Liver (tissue), 9 donors: ENCODE measurements around the gene TUBB3. TPM values are rescaled to one million over a fixed set of nuclear protein-coding genes. Genes with fewer than 3 reads are reported as not detected.

ENCODE experiments used
- DNase-seq: peaks from one replicate; pipeline ENCODE4 v3.0.0-alpha.2; 2017; ENCODE audit warnings: low spot score
- H3K27ac ChIP-seq, 2 donors: one replicate each; pipeline ENCODE4 v1.7.0; 2013; ENCODE audit warnings: inconsistent platforms in 2 of 2, low read length in 2 of 2, control low read depth in 1 of 2, low read depth in 1 of 2, mild to moderate bottlenecking in 1 of 2
- H3K27me3 ChIP-seq, 4 donors: one replicate each; pipeline versions ENCODE4 v1.6.1 to v1.7.0; 2013; ENCODE audit warnings: low read length in 3 of 4, inconsistent platforms in 1 of 4, mild to moderate bottlenecking in 1 of 4, moderate library complexity in 1 of 4; ENCODE audit not compliant: control insufficient read depth in 4 of 4, insufficient read depth in 4 of 4
- H3K36me3 ChIP-seq, 4 donors: one replicate each; pipeline versions ENCODE4 v1.6.1 to v1.7.0; 2013; ENCODE audit warnings: low read length in 3 of 4, mild to moderate bottlenecking in 3 of 4, low read depth in 1 of 4, moderate library complexity in 1 of 4; ENCODE audit not compliant: control insufficient read depth in 4 of 4, insufficient read depth in 3 of 4
- H3K4me1 ChIP-seq, 4 donors: one replicate each; pipeline versions ENCODE4 v1.6.1 to v1.7.0; 2013; ENCODE audit warnings: low read length in 3 of 4, mild to moderate bottlenecking in 3 of 4, moderate library complexity in 1 of 4; ENCODE audit not compliant: control insufficient read depth in 4 of 4, insufficient read depth in 4 of 4
- H3K4me3 ChIP-seq, 3 donors: one replicate each; pipeline versions ENCODE4 v1.6.1 to v1.7.0; 2013; ENCODE audit warnings: low read length in 3 of 3, control low read depth in 1 of 3, low read depth in 1 of 3, mild to moderate bottlenecking in 1 of 3
- H3K9ac ChIP-seq, 2 donors: one replicate each; pipeline ENCODE4 v1.7.0; 2013; ENCODE audit warnings: low read length in 2 of 2, mild to moderate bottlenecking in 2 of 2, moderate library complexity in 2 of 2, control low read depth in 1 of 2, low read depth in 1 of 2
- H3K9me3 ChIP-seq, 4 donors: one replicate each; pipeline versions ENCODE4 v1.6.1 to v1.7.0; 2013; ENCODE audit warnings: low read length in 3 of 4; ENCODE audit not compliant: control insufficient read depth in 4 of 4
- EGR1 ChIP-seq, 2 donors: IDR thresholded peaks; 2 replicates each; pipeline ENCODE4 v1.6.1; 2016 to 2018; ENCODE audit warnings: antibody characterized with exemption in 2 of 2, low read depth in 2 of 2
- GABPA ChIP-seq, 2 donors: IDR thresholded peaks in 1 of 2; conservative IDR thresholded peaks in 1 of 2; 2 replicates each; pipeline ENCODE4 v1.6.1; 2016; ENCODE audit warnings: antibody characterized with exemption in 2 of 2, mild to moderate bottlenecking in 1 of 2, moderate library complexity in 1 of 2
- HNF4G ChIP-seq: IDR thresholded peaks from 2 replicates; pipeline ENCODE4 v1.6.1; 2016; ENCODE audit warnings: antibody characterized with exemption
- JUND ChIP-seq, 2 donors: IDR thresholded peaks; 2 replicates each; pipeline ENCODE4 v1.6.1; 2016; ENCODE audit warnings: antibody characterized with exemption in 2 of 2
- RXRA ChIP-seq, 2 donors: IDR thresholded peaks; 2 replicates each; pipeline ENCODE4 v1.6.1; 2017 to 2018; ENCODE audit warnings: antibody characterized with exemption in 2 of 2, mild to moderate bottlenecking in 1 of 2
- SP1 ChIP-seq: IDR thresholded peaks from 2 replicates; pipeline ENCODE4 v1.6.1; 2018; ENCODE audit warnings: antibody characterized with exemption, mild to moderate bottlenecking
- TAF1 ChIP-seq: conservative IDR thresholded peaks from 2 replicates; pipeline ENCODE4 v1.6.1; 2016; ENCODE audit warnings: antibody characterized with exemption, mild to moderate bottlenecking
- YY1 ChIP-seq: IDR thresholded peaks from 2 replicates; pipeline ENCODE4 v1.6.1; 2016; ENCODE audit warnings: antibody characterized with exemption, mild to moderate bottlenecking
- WGBS: extraction: QIAGEN DNeasy Blood & Tissue Kit; methylation state at CpG from one replicate; pipeline ENCODE4 v1.1.7; 2013; 5-methylcytosine and 5-hydroxymethylcytosine counted together
- polyA plus RNA-seq, 2 donors: library from polyadenylated mRNA; stranded (reverse) in 1 of 2; unstranded in 1 of 2; fragments of 200-250 nt in 1 of 2; fragments of >200 nt in 1 of 2; fragmentation: Nextera tagmentation in 1 of 2; extraction: Ambion mirVana in 1 of 2; gene quantifications; one replicate each; pipeline versions ENCODE4 v1.2.1 to v1.2.3, GENCODE V29; 2013 to 2015
- total RNA-seq, 2 donors: library from RNA; depleted of rRNA; stranded (reverse); fragments of >200 nt; gene quantifications; one replicate each; pipeline ENCODE4 v1.2.3, GENCODE V29; 2014
- TF ChIP-seq, protein P1 (sequence below): IDR thresholded peaks from 2 replicates; pipeline ENCODE4 v1.6.1; 2016; ENCODE audit warnings: antibody characterized with exemption
- donor health status: healthy.
- donor health status: healthy.
- donor health status: healthy.
- donor health status: healthy.
- donor health status: healthy.

Gene TUBB3
- total and polyA plus RNA-seq, 4 donors = 0.17 to 0.89 (median 0.25) TPM; not detected in 1

DNA sequence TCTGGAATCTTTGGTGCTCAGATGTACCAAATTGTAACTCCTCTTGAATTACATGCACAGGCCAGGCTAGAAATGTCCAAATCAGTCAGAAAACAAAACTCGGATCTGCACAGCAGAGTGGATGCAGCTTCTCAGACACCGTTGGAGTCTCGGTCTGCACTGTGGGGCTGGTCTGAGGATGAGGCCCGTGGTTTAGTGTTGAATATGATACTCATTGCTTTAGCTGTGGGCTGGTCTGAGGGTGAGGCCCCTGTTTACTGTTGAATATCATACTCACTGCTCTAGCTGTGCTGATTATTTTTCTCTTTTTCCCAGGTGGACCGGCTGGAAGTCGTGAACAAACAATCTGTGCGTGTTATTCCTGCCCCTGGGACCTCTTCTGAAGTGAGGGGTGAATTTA, 61.1 kb downstream of the TUBB3 start:
- H3K9ac ChIP-seq = no peak overlapping the region
- WGBS = 97% methylated on average over 7 of the region's 7 CpGs
- H3K9me3 ChIP-seq = no peaks in the 10 kb centered on the region
- H3K4me1 ChIP-seq = no peaks in the 10 kb centered on the region
- H3K27ac ChIP-seq = no peak overlapping the region
- TF ChIP-seq YY1 (no peak), RXRA (IDR thresholded peaks at IDR 0.05) (no peak), TAF1 (no peak), GABPA (IDR thresholded peaks at IDR 0.05 in 1 of 2, conservative IDR thresholded peaks at IDR 0.05 in 1 of 2) (no peak), JUND (IDR thresholded peaks at IDR 0.05) (no peak), HNF4G (no peak), SP1 (no peak)
- TF ChIP-seq, protein P1, sequence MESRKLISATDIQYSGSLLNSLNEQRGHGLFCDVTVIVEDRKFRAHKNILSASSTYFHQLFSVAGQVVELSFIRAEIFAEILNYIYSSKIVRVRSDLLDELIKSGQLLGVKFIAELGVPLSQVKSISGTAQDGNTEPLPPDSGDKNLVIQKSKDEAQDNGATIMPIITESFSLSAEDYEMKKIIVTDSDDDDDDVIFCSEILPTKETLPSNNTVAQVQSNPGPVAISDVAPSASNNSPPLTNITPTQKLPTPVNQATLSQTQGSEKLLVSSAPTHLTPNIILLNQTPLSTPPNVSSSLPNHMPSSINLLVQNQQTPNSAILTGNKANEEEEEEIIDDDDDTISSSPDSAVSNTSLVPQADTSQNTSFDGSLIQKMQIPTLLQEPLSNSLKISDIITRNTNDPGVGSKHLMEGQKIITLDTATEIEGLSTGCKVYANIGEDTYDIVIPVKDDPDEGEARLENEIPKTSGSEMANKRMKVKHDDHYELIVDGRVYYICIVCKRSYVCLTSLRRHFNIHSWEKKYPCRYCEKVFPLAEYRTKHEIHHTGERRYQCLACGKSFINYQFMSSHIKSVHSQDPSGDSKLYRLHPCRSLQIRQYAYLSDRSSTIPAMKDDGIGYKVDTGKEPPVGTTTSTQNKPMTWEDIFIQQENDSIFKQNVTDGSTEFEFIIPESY = no peak
- peaks cover 24 to 64% (median 34%) of the 10 kb centered on the region in 4 donors for H3K36me3 ChIP-seq
- no peaks in the 10 kb centered on the region for H3K27me3 ChIP-seq
- DNase-seq = no peak
- H3K4me3 ChIP-seq = no peak overlapping the region

DNA sequence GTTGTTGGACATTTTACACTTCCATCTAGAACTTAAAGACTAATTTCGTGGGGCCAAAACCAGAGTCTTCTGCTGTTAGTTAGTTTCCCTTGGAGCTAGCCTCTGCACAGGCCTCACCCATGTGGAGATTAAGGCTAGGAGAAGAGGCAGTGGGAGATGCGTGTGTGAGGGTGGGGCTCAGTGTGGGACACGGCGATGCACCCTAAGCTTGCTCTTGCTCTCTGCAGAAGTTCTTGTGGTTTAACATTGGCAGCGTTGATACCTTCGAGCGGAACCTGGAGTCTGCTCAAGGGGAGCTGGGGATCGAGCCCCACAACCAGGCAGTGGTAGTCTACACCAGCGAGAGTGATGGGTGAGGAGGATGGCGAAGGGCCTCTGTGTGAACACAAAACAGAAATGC, 62.1 kb downstream of the TUBB3 start:
- Histone ChIP-seq H3K9ac (no peak overlapping the region), H3K27ac (no peak overlapping the region), H3K36me3 (peaks cover 25 to 64% (median 31%) of the 10 kb centered on the region in 4 donors), H3K4me3 (no peak overlapping the region), H3K4me1 (no peaks in the 10 kb centered on the region), H3K27me3 (no peaks in the 10 kb centered on the region), H3K9me3 (no peaks in the 10 kb centered on the region)
- no peak for DNase-seq
- WGBS = 98% methylated on average over 10 of the region's 10 CpGs
- TF ChIP-seq, protein P1 = no peak
- TF ChIP-seq EGR1 (IDR thresholded peaks at IDR 0.05; ENCODE audit: low read depth in 2 of 2) (no peak), YY1 (no peak)

Other genes with a start within 250 kb of the TUBB3 start
- 10 to 100 TPM; 25.1 to 68.4 TPM for gene CDK10, start 236.7 kb upstream of the TUBB3 start, total RNA-seq
- 10 to 100 TPM; 43.6 to 81.2 TPM for gene CDK10, start 236.7 kb upstream of the TUBB3 start, polyA plus RNA-seq
- 10 to 100 TPM in 1 of 2 donors, 1 to 10 TPM in 1; 5.9 to 11.3 TPM for gene SPATA2L, start 221.6 kb upstream of the TUBB3 start, total RNA-seq
- 1 to 10 TPM; 4.6 to 7.8 TPM for gene SPATA2L, start 221.6 kb upstream of the TUBB3 start, polyA plus RNA-seq
- 1 to 10 TPM; 3.6 to 4.5 TPM for gene VPS9D1, start 202.4 kb upstream of the TUBB3 start, total RNA-seq
- gene VPS9D1, start 202.4 kb upstream of the TUBB3 start, polyA plus RNA-seq = 1 to 10 TPM; 3.8 to 7.2 TPM
- 10 to 100 TPM; 10.2 to 22.8 TPM for gene ZNF276, start 201.8 kb upstream of the TUBB3 start, total RNA-seq
- gene ZNF276, start 201.8 kb upstream of the TUBB3 start, polyA plus RNA-seq = 1 to 10 TPM; 4.9 to 7.3 TPM
- 10 to 100 TPM in 1 of 2 donors, 1 to 10 TPM in 1; 5.9 to 21.0 TPM for gene FANCA, start 106.7 kb upstream of the TUBB3 start, total RNA-seq
- 1 to 10 TPM; 5.3 to 5.8 TPM for gene FANCA, start 106.7 kb upstream of the TUBB3 start, polyA plus RNA-seq
- 1 to 10 TPM; 3.2 to 7.2 TPM for gene SPIRE2, start 94.9 kb upstream of the TUBB3 start, total RNA-seq
- 1 to 10 TPM; 1.7 to 2.6 TPM for gene SPIRE2, start 94.9 kb upstream of the TUBB3 start, polyA plus RNA-seq
- gene TCF25, start 49.8 kb upstream of the TUBB3 start, total RNA-seq = 10 to 100 TPM; 59.6 to 98.8 TPM
- 10 to 100 TPM; 60.8 to 92.7 TPM for gene TCF25, start 49.8 kb upstream of the TUBB3 start, polyA plus RNA-seq
- gene MC1R, start 4.5 kb upstream of the TUBB3 start, total RNA-seq = 1 to 10 TPM in 1 of 2 donors, under 1 TPM in 1; 0.19 to 3.3 TPM
- gene MC1R, start 4.5 kb upstream of the TUBB3 start, polyA plus RNA-seq = under 1 TPM; 0.24 to 0.37 TPM
- gene DEF8, start 25.4 kb downstream of the TUBB3 start, total RNA-seq = 10 to 100 TPM; 20.0 to 47.4 TPM
- gene DEF8, start 25.4 kb downstream of the TUBB3 start, polyA plus RNA-seq = 10 to 100 TPM; 23.9 to 32.9 TPM
- gene DBNDD1, start 96.1 kb downstream of the TUBB3 start, total RNA-seq = under 1 TPM; 0.09 to 0.50 TPM
- gene DBNDD1, start 96.1 kb downstream of the TUBB3 start, polyA plus RNA-seq = 1 to 10 TPM; 1.1 to 1.5 TPM
- gene PRDM7, start 154.0 kb downstream of the TUBB3 start, total RNA-seq = not detected
- gene PRDM7, start 154.0 kb downstream of the TUBB3 start, polyA plus RNA-seq = not detected